KMS-11 (cell line): ENCODE measurements around the gene NUP93.
"Not testable (repeated sequence)": the region's sequence is repeated elsewhere in the genome, so short reads cannot be mapped to it uniquely, and the experiment has no call there.

ENCODE experiments used
- H2AFZ ChIP-seq: fragments of 200-600 bp; sonication (generic); 2 replicates; pipeline ENCODE4 v1.6.1; 2016; ENCODE audit warnings: antibody characterized with exemption, mixed run types, low read depth
- H3K27ac ChIP-seq: fragments of 200-600 bp; sonication (generic); 2 replicates; pipeline ENCODE4 v1.6.1; 2016; ENCODE audit warnings: mild to moderate bottlenecking, mixed run types
- H3K27me3 ChIP-seq: fragments of 200-600 bp; sonication (generic); 2 replicates; pipeline ENCODE4 v1.6.1; 2017; ENCODE audit warnings: mild to moderate bottlenecking, low read depth, mixed run types, moderate library complexity; ENCODE audit not compliant: insufficient read depth
- H3K36me3 ChIP-seq: fragments of 200-600 bp; sonication (generic); 2 replicates; pipeline ENCODE4 v1.6.1; 2017; ENCODE audit warnings: mild to moderate bottlenecking, mixed run types; ENCODE audit not compliant: insufficient read depth
- H3K4me1 ChIP-seq: fragments of 200-600 bp; sonication (generic); 2 replicates; pipeline ENCODE4 v1.6.1; 2016; ENCODE audit warnings: mild to moderate bottlenecking, low read depth, mixed run types; ENCODE audit not compliant: poor library complexity, severe bottlenecking
- H3K4me2 ChIP-seq: fragments of 200-600 bp; sonication (generic); 2 replicates; pipeline ENCODE4 v1.7.0; 2016; ENCODE audit warnings: mild to moderate bottlenecking, mixed run types
- H3K4me3 ChIP-seq: fragments of 200-600 bp; sonication (generic); IDR thresholded peaks from 2 replicates; pipeline ENCODE4 v1.6.1; 2017; ENCODE audit warnings: low read depth, low read length, mixed read lengths; ENCODE audit not compliant: insufficient read depth
- H3K79me2 ChIP-seq: fragments of 200-600 bp; sonication (generic); 2 replicates; pipeline ENCODE4 v1.6.1; 2016; ENCODE audit warnings: low read depth, mixed run types; ENCODE audit not compliant: insufficient read depth
- H3K9ac ChIP-seq: fragments of 200-600 bp; sonication (generic); 2 replicates; pipeline ENCODE4 v1.6.1; 2016; ENCODE audit warnings: mild to moderate bottlenecking, mixed run types
- H4K20me1 ChIP-seq: fragments of 200-600 bp; sonication (generic); 2 replicates; pipeline ENCODE4 v1.6.1; 2016; ENCODE audit warnings: mild to moderate bottlenecking, mixed run types; ENCODE audit not compliant: insufficient read depth
- CTCF ChIP-seq: fragments of 200-600 bp; sonication (generic); conservative IDR thresholded peaks from 2 replicates; pipeline ENCODE4 v1.6.1; 2017; ENCODE audit warnings: low read depth, mild to moderate bottlenecking, antibody characterized with exemption, low read length, moderate library complexity, mixed read lengths

The NUP93 gene

GRCh38 chr16:56864960-56865359, 135.0 kb downstream of the NUP93 start, which contains the start of gene SLC12A3:
TSS of gene SLC12A3 (plus strand) at chr16:56865207. CDS start at chr16:56865236, 29 bp downstream.
- peaks cover 68% of the 10 kb centered on the region for H3K4me1 ChIP-seq
- H3K36me3 ChIP-seq = no peaks in the 10 kb centered on the region
- H4K20me1 ChIP-seq = no peaks in the 10 kb centered on the region
- H3K27me3 ChIP-seq = no peaks in the 10 kb centered on the region
- no peak within 1 kb of the TSS for H3K4me3 ChIP-seq
- no peak within 1 kb of the TSS for H3K9ac ChIP-seq
- no peak within 1 kb of the TSS for H3K4me2 ChIP-seq
- H2AFZ ChIP-seq = no peak within 1 kb of the TSS
- H3K27ac ChIP-seq = no peak within 1 kb of the TSS
- TF ChIP-seq CTCF = no peak
- H3K79me2 ChIP-seq = no peaks in the 10 kb centered on the region

GRCh38 chr16:56865394-56866062, 135.6 kb downstream of the NUP93 start:
- Histone ChIP-seq H3K36me3 (no peaks in the 10 kb centered on the region), H3K27ac (no peak overlapping the region), H3K79me2 (no peaks in the 10 kb centered on the region), H3K27me3 (no peaks in the 10 kb centered on the region), H2AFZ (no peak overlapping the region), H3K9ac (no peak overlapping the region), H3K4me1 (peaks cover 68% of the 10 kb centered on the region), H3K4me3 (no peak overlapping the region), H4K20me1 (no peaks in the 10 kb centered on the region), H3K4me2 (no peak overlapping the region)
- TF ChIP-seq CTCF = no peak

GRCh38 chr16:56866955-56867830, 137.3 kb downstream of the NUP93 start:
- Histone ChIP-seq H3K4me3 (no peak overlapping the region), H2AFZ (peak overlapping the region; percentile 25; the same call in 1 of the 2 replicates), H3K27me3 (no peaks in the 10 kb centered on the region), H3K36me3 (no peaks in the 10 kb centered on the region), H3K4me2 (no peak overlapping the region), H3K79me2 (no peaks in the 10 kb centered on the region), H3K4me1 (peaks cover 67% of the 10 kb centered on the region), H3K27ac (no peak overlapping the region), H4K20me1 (no peaks in the 10 kb centered on the region), H3K9ac (no peak overlapping the region)
- TF ChIP-seq CTCF = peak; percentile 89

- no peak for TF ChIP-seq CTCF
- no peak overlapping the region for H2AFZ ChIP-seq
- no peaks in the 10 kb centered on the region for H3K36me3 ChIP-seq
- no peak overlapping the region for H3K4me3 ChIP-seq
- no peak overlapping the region for H3K9ac ChIP-seq
- no peaks in the 10 kb centered on the region for H3K79me2 ChIP-seq
- no peaks in the 10 kb centered on the region for H3K27me3 ChIP-seq
- no peak overlapping the region for H3K27ac ChIP-seq
- H3K4me2 ChIP-seq = no peak overlapping the region
- H4K20me1 ChIP-seq = no peaks in the 10 kb centered on the region
- peaks cover 60% of the 10 kb centered on the region for H3K4me1 ChIP-seq
These were observed 138.2 kb downstream of the NUP93 start for GRCh38 chr16:56868175-56868574.

GRCh38 chr16:56868766-56869165, 138.8 kb downstream of the NUP93 start:
- not testable (repeated sequence) for H4K20me1 ChIP-seq, H2AFZ ChIP-seq, H3K79me2 ChIP-seq, H3K27me3 ChIP-seq, H3K27ac ChIP-seq, H3K36me3 ChIP-seq, H3K9ac ChIP-seq, H3K4me3 ChIP-seq, H3K4me2 ChIP-seq
- H3K4me1 ChIP-seq = peaks cover 54% of the 10 kb centered on the region
